Astrocyte (in vitro differentiated cells and primary cell): ENCODE data around the gene ARHGEF37.

Experiments used
- EZH2 ChIP-seq: IDR thresholded peaks from 2 replicates; pipeline ENCODE4 v1.6.1; 2012; ENCODE audit warnings: mild to moderate bottlenecking, low read length, inconsistent platforms; ENCODE audit not compliant: insufficient read depth
- TF ChIP-seq, protein P1 (sequence below): IDR thresholded peaks from 2 replicates; pipeline ENCODE4 v1.5.1; 2011; ENCODE audit warnings: low read depth, mild to moderate bottlenecking, inconsistent platforms, low read length, moderate library complexity; ENCODE audit not compliant: insufficient read depth

DNA sequence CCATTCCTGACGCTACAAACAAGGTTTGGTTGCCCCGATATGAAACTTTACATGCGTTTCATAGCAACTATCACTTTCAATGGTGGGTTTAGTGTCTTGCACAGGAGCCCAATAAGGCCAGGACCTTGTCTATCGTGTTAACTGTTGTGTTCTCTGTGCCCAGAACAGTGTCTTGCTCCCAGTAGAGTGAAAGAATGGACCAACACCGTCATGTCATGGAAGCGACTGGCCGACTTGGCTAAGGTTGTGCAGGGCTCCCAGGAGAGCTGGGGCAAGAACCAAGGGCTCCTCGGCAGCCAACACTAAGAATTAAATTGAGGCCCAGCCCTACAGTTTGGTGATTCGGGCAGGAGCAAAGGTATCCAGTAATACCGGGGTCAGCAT is 498 bp upstream of the ARHGEF37 start:
- TF ChIP-seq, protein P1, sequence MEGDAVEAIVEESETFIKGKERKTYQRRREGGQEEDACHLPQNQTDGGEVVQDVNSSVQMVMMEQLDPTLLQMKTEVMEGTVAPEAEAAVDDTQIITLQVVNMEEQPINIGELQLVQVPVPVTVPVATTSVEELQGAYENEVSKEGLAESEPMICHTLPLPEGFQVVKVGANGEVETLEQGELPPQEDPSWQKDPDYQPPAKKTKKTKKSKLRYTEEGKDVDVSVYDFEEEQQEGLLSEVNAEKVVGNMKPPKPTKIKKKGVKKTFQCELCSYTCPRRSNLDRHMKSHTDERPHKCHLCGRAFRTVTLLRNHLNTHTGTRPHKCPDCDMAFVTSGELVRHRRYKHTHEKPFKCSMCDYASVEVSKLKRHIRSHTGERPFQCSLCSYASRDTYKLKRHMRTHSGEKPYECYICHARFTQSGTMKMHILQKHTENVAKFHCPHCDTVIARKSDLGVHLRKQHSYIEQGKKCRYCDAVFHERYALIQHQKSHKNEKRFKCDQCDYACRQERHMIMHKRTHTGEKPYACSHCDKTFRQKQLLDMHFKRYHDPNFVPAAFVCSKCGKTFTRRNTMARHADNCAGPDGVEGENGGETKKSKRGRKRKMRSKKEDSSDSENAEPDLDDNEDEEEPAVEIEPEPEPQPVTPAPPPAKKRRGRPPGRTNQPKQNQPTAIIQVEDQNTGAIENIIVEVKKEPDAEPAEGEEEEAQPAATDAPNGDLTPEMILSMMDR = no peak
- TF ChIP-seq EZH2 = no peak
